GM12878 (cell line): ENCODE measurements around the gene LY6G5C. TPM values are rescaled to one million over a fixed set of nuclear protein-coding genes. Genes with fewer than 3 reads are reported as not detected.

Source experiments
- ATF2 ChIP-seq: IDR thresholded peaks from 2 replicates; pipeline ENCODE4 v1.6.1; 2012; ENCODE audit warnings: low read length, inconsistent platforms
- BCLAF1 ChIP-seq: fragments of 450-650 bp; IDR thresholded peaks from 2 replicates; pipeline ENCODE4 v1.6.1; 2017; ENCODE audit warnings: antibody characterized with exemption, mild to moderate bottlenecking, moderate library complexity
- BHLHE40 ChIP-seq, 2 experiments: fragments of 450-650 bp in 1 of 2; IDR thresholded peaks; 2 replicates each; pipeline ENCODE4 v1.6.1; 2011 to 2017; ENCODE audit warnings: low read depth in 2 of 2, borderline replicate concordance in 1 of 2, improper control_type of control experiment in 1 of 2, low read length in 1 of 2, mild to moderate bottlenecking in 1 of 2
- CEBPZ ChIP-seq: fragments of 150-350 bp; IDR thresholded peaks from 2 replicates; pipeline ENCODE4 v1.6.1; 2016; ENCODE audit warnings: low read depth, low read length
- CHD1 ChIP-seq: IDR thresholded peaks from 2 replicates; pipeline ENCODE4 v1.6.1; 2012; ENCODE audit warnings: low read depth, low read length, improper control_type of control experiment
- E2F8 ChIP-seq: fragments of 450-650 bp; IDR thresholded peaks from 2 replicates; pipeline ENCODE4 v1.6.1; 2018; ENCODE audit warnings: mild to moderate bottlenecking, low read depth, moderate library complexity; ENCODE audit not compliant: partially characterized antibody
- EED ChIP-seq: sonication (generic); IDR thresholded peaks from 2 replicates; pipeline ENCODE4 v1.6.1; 2016; ENCODE audit warnings: antibody characterized with exemption, low read depth
- IKZF2 ChIP-seq, 2 experiments: fragments of 450-650 bp; IDR thresholded peaks; 2 replicates each; pipeline ENCODE4 v1.6.1; 2017; ENCODE audit warnings: mild to moderate bottlenecking in 2 of 2, moderate library complexity in 2 of 2
- MEF2A ChIP-seq: IDR thresholded peaks from 2 replicates; pipeline ENCODE4 v1.6.1; 2011; ENCODE audit warnings: low read depth, mild to moderate bottlenecking, low read length, moderate library complexity; ENCODE audit not compliant: insufficient read depth
- MXI1 ChIP-seq: fragments of 150-350 bp; IDR thresholded peaks from 2 replicates; pipeline ENCODE4 v1.6.1; 2011; ENCODE audit warnings: low read depth, mild to moderate bottlenecking, inconsistent platforms, low read length, improper control_type of control experiment
- MYB ChIP-seq: fragments of 150-350 bp; IDR thresholded peaks from 2 replicates; pipeline ENCODE4 v1.6.1; 2014; ENCODE audit warnings: mild to moderate bottlenecking, low read depth, low read length, borderline replicate concordance
- PML ChIP-seq: IDR thresholded peaks from 2 replicates; pipeline ENCODE4 v1.6.1; 2012; ENCODE audit warnings: low read length, inconsistent platforms
- RAD51 ChIP-seq: fragments of 450-650 bp; IDR thresholded peaks from 2 replicates; pipeline ENCODE4 v1.6.1; 2016; ENCODE audit warnings: moderate library complexity, mild to moderate bottlenecking, inconsistent platforms
- SIN3A ChIP-seq: IDR thresholded peaks from 2 replicates; pipeline ENCODE4 v1.6.1; 2012; ENCODE audit warnings: low read depth, low read length, improper control_type of control experiment
- polyA plus RNA-seq, 11 experiments: library from polyadenylated mRNA; depleted of rRNA in 4 of 11; unstranded in 6 of 11; stranded (reverse) in 5 of 11; fragments of >200 nt; fragmentation: Nextera tagmentation in 4 of 11; fragmentation: Illumina TruSeq in 1 of 11; extraction: Ambion mirVana in 4 of 11; extraction: Trizol in 1 of 11; gene quantifications; 1 replicate in 1 of 11; 2 replicates in 10 of 11; pipeline versions ENCODE4 v1.2.1 to v1.2.3, GENCODE V29; 2011 to 2016; ENCODE audit warnings: inconsistent platforms in 2 of 11, missing spikeins in 2 of 11, low read depth in 1 of 11
- total RNA-seq, 4 experiments: library from RNA; depleted of rRNA in 3 of 4; stranded (reverse); fragments of >200 nt in 3 of 4; fragmentation: Illumina TruSeq in 1 of 4; extraction: Trizol in 1 of 4; gene quantifications; 2 replicates each; pipeline versions ENCODE4 v1.2.1 to v1.2.3, GENCODE V29; 2013 to 2021

The LY6G5C gene
- total and polyA plus RNA-seq, 10 of the 15 experiments (the other 5 are each of a cell fraction or from before 2014, with no cell fraction given): 0.76 to 6.1 (median 1.7) TPM

- TF ChIP-seq IKZF2 (IDR thresholded peaks at IDR 0.05): 0 out of 4 replicates have a peak, but pooled peaks of 1 of the 2 experiments have one; percentile 32
- no peak for TF ChIP-seq MYB
- no peak for TF ChIP-seq RAD51
- no peak for TF ChIP-seq E2F8
- no peak for TF ChIP-seq ATF2
- TF ChIP-seq SIN3A: peak; percentile 80; the same call in 1 of the 2 replicates
- peak; percentile 100 for TF ChIP-seq MXI1
- TF ChIP-seq CEBPZ: no peak
- TF ChIP-seq BHLHE40 (IDR thresholded peaks at IDR 0.05; ENCODE audit: borderline replicate concordance in 1 of 2, low read depth in 2 of 2, low read length in 1 of 2): peak; percentile 88 to 93
- TF ChIP-seq PML: peak; percentile 91
- 0 out of 2 replicates have a peak, but pooled peaks have one; percentile 45 for TF ChIP-seq MEF2A
- peak; percentile 20; the same call in 1 of the 2 replicates for TF ChIP-seq EED
- peak; percentile 88 for TF ChIP-seq BCLAF1
- TF ChIP-seq CHD1: peak; percentile 96
Measured at GRCh38 chr6:31702819-31703716, 22.2 kb upstream of the LY6G5C start, which contains the start of gene ABHD16A (continued).
